NCI-H510A treated with DMSO at 0.1 percent for 48 hours (cell line): ENCODE data around the gene RNF39.

Experiments used
- DNase-seq: peaks from one replicate; lab custom pipeline; 2025; lab: John Stamatoyannopoulos, UW

The RNF39 gene

DNA sequence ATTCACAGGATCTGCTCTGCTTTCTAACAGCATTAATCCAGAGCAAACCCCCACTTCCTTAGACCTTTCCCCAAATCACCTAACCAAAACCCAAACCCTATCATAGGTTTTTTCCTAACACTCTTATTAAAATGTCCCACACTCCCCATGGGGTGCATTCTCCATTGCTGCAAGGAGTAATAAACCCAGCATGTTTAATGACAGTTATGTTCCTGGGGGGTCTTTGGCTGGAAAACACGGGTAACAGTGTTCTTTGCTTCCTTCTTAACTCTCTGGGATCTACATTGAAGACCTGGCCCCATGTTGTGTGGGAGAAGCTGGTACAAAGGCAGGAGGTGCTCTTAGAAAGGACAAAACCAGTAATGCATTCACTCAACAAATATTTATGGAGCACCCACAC lies 21.3 kb upstream of the RNF39 start:
- no peak for DNase-seq

DNA sequence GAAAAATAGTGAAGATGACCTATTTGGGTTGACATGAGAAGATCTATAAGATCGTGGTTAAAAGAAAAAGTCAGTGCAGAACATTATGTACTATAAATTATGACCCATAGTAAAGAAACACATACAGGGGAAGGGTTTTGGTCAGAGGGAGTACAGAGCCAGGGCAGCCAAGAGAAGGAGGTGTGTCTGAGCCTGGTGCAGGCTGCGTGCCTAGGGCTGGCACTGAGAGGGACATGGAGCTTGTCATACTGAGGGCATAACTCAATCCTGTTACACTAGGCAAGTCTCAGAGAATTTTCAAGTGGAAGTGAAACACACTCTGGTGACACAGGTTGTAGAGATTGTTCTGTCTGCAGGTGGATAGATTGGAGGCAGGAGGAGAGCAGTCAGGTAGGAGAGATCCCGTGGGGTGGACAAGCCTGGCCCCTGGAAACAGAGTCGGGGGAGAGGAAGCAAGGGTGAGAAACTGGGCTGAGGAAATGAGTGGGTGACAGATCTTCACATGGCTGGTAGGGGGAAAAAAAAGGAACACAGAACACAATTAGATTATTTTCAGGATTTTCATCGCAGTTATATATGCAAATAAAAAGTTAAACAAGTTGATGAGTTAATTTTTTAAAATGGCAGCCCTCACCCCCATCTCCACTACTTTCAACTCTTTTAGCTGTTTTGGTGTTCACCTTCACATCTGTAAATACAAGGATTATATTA lies 18.5 kb upstream of the RNF39 start:
- no peak for DNase-seq

DNA sequence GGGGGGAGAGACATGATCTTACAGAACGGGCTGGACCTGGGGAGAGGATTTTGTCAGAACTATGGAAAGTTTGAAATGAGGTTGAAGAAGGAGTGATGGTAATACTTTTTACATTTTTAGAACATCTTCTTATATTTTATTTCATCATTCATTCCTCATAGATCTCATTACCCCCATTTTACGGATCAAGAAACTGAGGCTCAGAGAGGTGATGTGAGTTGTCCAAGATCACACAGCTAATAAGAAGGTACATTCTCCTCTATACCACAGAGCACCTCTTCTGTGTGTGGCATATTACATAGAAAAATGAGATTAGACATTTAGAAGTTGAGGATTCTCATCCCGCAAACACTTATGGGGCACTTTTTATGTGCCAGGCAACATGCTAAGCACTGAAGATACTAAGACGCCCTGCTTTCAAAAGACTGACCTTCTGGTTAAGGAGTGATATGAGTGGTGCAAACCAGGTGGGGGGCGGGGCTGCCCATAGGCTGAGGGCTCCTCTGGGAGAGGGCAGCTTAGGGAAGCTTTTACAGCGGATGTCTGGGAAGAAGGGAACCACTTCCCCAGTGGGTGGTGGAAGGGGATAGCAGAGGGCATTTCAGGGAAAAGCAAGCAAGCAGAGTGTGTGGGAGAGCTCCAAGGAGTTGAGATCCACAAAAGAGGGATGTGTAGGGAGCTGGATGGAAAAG lies 17.4 kb upstream of the RNF39 start:
- DNase-seq = no peak

DNA sequence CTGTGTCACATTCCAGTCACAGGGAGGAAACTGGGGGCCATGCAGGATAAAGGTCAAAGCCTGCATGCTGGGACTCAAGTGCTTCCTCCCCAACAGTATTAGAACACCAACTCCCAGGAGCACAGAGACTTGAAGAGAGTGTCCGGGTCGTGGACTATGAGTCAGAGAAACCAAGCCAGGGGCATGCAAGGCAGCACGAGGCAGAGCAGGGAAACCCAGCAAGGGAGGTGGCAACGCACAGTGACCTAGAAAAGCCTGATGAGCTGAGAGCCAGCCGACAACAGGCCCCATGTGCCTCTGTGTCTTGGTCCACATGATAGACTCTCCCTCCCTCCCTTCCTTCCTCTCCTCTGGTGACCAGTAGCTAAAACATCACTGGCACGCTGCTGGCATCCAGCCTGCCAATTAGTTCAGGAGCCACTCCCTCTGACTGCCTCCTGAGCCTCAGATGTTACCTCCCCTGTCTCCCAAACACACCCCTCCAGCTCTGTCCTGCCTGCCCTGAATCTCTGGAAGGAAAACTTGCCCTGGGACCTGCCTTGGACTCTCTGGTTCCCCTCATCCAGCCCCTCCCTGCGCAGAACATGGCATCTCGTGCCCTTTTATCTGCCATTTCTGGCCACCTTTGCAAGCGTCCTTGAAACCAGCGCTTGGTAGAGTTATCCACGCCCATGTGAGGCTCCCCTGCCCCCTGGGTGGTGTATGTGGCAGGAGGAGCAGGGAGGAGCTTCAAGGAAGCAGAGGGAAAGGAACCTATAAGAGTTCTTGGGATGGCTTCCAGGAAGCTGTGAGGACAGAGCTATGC lies 16.2 kb upstream of the RNF39 start:
- DNase-seq = no peak

DNA sequence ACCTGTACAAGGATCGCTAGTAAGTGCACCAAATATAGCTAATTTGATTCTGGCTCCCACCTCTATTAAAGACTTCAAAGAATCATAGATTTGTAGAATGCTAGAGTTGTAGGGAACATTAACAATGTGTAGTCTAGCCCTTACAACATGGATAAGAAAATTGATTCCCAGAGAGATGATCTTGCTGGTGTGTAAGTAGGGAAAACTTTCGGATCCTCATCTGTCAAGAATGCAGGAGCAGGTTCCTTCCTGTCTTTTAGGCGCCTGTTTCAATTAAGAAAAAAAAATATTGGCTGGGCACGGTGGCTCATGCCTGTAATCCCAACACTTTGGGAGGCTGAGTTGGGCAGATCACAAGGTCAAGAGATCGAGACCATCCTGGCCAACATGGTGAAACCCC lies 12.3 kb upstream of the RNF39 start:
- DNase-seq = no peak

DNA sequence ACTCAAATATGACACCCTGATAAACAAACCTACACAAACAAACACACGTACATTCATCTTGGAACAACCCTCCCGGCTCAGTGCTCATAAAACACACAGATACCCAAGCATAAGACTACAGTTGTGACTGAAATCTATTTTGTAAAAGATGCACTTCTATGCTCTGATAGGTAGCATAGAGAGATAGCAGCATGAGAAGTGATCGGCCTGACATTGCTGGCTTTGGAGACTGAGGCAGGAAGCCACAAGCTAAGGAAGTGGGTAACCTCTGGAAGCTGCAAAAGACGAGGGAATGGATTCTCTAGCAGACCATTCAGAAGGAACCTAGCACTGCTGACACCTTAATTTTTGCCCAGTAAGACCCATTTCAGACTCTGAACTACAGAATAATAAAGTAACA lies 1.6 kb upstream of the RNF39 start:
- DNase-seq = no peak

DNA sequence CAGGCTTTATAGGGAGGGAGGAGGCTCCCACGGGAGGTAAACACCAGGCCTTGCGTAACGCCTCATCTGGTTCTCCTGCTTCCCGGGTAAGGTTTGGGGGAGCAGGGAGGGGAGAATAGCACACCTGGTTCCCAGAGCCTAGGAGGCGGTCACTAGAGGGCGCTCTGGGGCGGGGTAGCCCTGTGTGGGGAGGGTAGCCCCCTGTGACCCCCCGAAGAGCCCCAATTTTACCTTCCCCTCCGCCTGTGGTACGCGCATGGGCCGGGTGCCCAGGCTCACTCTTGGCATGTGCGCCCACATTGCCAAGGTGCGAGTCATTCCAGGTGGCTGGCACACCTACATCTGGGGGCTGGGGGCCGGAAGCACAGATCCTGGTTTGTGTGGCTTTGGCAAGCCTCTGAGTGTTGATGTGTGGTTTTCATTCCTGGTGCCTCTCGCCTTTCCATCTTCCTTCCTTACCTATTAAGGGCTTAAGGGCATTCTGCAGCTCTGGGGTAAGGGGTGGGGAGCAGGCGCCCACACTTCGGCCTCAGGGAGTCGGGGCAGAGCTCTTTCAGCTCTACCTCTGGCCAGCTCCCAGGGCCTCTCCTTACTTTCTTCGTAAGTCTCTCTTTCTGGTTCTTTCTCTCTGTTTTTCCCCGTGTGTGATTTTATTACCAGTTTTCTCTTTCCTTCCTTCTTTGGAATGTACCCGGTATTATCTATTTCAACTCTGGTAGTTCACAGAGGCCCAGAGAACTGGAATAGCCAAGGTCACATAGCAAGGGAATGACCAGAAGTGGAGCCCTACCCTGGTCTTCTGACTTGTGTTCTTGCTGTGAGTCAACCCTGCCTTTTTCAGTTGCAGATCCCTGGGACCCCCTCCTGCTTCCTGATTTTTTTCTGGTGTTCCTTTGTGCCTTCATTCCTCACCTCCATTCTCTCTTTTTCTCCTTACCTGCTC lies 492 bp upstream of the RNF39 start:
- DNase-seq = no peak

DNA sequence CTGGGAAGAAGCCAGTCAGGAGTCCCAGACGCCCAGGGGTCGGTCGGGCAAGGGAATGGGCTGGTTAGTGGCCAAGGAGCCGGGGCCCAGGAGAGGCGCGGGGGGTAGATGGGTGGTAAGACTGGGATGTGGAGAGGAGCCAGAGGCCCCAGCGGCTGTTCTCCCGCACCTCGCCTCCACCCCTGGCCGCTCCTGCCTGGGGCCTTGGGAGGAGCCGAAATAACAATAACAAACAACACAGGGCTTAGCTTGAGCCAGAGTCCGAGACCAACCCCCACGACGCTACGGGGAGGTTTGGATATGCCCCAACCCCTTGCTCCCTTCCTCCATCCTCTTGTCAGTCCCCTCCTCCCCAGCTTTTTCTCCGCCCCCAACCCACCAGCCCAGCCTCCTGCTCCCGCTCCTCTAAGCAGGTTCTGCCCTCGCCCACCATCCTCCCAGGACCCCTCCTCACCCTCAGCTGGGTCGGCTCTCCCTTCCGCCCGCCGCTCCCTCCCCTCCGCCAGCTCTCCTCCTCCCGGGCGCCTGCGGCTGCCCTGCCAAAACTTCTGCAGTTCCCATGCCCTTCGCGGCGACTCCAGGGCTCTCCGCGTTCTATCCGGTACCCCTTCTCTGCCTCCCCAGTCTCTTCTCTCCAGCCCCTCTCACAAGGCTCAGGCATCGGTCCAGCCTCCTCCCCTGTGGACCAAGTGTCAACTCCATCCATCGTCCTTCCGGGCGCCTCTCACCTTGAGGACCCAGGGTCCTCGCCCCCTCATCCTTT lies 1.1 kb downstream of the RNF39 start:
- DNase-seq = no peak

DNA sequence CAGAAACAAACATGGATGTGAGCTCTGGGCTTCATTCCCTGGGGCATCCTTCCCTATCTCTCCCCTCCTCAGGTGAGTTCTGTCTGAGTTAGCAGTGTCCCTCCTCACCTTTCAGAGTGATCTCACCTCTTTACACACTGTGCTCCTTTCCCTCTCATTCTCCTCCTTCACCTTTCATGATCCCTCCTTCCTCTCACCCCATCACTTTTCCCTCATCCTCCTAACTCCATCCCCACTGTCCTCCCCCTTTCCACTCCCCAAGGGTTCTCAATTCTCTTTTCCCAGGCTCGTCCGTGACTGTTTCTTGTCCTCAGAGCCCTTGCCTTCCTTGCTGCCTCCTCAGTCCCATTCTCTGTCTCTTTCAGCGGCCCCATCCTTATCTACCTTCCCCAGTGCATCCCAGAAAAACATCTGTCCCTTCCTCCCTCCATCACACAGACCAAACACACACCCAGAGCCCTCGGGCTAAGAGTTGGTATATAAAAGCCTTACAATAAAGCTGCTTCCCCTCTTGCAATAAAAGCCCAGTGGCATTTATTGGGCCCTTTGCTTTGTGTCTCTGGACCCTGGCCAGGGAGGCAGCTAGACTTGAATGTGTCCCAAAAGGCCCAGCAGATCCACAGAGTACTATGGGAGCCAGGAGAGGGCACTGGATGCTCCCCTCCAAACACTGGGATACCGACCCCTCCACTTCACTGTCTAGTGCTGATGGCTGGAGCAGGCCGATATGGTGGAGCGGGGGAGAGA lies 1.9 kb downstream of the RNF39 start:
- no peak for DNase-seq

DNA sequence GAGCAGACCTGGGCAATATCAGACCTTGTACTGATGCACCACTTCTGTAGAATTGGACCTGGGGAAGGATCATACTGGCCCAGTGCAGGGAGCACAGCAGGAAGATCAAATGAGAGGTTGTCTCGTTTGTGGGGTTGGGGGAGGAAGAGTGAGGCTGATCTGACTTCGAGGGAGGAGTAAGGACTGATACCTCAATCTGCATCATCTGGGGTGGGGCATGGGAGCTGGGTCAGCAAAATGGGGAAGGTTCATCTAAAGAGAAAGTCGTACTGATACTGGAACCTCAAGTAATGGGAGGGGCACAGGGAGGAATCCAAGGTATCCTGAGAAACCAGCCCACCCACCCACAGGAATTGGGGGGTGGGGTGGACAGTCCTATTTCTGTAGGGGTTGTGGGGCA lies 3.7 kb downstream of the RNF39 start:
- DNase-seq = no peak

DNA sequence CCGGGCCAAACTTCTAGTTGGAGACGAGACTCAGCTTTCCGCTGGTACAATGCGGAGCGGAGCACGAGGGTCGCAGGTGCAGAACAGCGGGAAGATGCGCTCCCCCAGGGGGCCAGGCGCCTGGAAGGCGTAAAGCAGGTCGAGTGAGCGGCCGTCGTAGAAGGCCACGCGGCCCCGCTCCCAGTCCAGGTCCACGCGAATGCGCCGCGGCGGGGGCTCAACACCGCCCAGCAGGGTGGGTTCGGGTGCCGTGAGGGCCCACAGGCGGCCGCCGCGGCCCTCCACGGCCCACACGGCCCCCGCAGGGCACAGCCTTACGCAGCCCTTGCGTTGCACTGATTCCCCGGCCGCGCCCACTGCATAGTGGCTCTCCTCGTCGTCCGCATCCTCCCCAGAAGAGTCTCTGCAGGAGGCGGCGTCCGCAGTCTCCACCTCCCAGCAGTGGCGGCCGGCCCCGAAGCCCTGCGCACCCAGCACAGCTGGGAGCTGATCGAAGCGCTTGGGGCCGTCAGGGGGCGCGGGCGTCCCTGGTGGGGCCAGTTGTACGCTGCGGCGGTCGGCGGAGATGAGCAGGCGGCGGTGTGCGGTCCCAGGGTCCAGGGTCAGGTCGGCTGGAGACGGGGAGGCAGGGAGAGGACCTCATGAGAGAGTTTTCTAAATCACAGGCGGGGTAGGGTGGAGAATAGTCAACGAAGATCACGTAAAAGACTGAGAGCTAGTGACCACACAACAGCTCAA lies 4.3 kb downstream of the RNF39 start:
- DNase-seq = no peak

DNA sequence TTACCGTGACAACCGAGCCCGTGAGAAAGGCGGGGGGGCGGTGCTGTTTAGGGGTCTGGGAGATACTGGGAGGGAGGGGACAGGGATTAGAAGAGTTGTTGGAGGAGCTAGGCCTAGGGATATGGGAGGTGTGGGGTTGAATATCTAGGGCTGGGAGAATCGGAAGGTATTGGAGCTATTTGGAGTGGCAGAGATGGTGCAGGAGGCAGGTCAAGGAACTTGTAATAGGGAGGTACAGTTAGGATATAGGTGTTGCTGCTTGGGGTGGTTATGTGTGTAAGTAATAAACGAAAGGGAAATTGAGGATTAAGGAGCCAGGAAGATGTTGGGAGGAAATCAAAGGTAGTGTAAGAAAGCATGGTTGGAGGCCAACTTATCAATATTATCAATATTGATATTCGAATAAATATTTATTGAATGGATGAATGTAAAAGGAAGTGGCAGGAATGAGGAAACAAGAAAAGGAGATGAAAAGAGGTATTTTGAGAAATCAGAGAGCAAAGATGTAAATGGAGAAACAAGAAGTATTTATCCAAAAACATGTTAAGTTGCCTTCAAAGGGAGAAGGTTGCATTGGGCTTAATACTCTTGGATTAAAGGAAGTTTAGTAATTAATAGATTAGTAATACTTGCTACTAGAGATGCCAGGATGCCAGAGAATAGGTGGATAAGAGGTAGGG lies 8.0 kb downstream of the RNF39 start:
- DNase-seq = no peak

DNA sequence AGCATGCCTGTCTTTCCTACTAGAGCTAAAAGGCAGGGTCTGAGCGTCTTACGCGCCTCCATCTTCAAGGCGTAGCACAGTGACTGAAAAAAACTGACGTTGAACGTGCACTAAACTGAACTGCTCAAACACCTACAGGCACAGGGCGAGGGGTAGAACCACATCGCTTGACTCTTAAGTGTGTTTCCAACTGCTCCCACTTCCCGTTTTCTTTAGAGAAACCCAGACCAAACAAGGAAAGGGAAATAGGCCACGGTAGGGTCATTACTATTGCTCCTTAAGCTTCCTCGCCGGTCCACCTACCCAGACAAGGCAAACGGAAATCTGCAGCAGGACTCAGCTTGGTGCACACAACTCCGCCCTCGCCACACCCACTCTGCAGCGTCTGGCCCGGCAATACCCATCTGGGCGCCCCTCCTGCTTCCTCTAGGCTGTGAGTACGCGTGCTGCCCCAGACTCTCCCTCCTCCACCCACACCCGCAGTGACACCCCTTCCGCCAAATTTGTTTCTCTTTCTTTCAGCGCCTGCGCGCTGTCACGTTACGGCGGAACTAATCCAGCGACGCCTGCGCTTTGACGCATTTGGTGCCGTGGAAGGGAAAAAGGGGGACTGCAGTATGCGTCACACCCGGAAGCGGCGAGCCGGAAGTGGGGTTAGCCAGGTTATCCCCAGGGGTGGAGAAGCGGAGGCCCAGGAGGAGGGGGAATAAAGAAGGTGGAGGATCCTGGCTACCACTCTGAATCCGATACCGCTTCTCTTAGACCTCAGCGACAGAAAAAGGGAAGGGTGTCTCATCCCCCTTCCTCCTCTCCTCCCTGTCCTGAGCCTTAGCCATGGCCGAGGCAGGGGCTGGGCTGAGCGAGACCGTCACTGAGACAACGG lies 8.8 kb downstream of the RNF39 start, which contains the start of gene PPP1R11:
Gene PPP1R11, plus strand, starts transcription at position 622 of the 883 bp plus-strand sequence. Its CDS starts 213 bp downstream, at position 835.
- DNase-seq = peak; percentile 98

DNA sequence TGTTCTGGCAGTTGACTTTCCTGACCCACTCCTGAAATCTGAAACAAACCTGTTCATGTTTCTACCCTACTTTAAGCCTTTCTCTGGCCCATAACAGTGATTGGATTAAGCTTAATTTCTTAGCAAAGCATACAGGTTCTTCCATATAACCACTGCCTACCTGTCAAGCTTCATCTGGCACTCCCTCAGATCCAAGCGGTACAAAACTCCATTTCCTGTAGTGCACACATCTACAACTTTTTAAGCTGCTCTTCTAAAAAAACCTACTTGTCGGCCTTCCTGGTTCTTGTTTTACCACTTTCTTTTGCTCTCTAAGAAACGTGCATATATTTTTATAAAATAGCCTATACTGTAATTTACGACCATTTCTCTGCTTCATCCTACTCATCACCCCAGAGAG lies 9.5 kb downstream of the RNF39 start:
- peak; percentile 10 for DNase-seq

DNA sequence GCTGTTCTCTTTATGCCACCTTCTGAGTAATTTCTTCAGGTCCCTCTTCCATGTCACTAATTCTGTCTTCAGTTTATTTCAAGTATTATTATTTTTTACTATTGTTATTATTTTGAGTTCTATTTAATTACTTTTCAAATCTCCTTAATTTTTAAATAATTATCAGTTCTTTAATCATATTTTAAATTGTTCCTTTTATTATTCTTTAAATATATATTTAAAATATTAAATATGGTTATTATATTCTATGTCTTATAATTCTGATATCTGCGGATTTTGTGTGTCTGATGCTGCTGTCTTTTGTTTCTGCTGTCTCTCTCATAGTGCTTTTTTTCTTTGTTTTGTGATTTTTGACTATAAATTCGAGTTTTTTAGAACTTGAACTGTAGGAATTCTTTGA lies 12.3 kb downstream of the RNF39 start:
- no peak for DNase-seq

DNA sequence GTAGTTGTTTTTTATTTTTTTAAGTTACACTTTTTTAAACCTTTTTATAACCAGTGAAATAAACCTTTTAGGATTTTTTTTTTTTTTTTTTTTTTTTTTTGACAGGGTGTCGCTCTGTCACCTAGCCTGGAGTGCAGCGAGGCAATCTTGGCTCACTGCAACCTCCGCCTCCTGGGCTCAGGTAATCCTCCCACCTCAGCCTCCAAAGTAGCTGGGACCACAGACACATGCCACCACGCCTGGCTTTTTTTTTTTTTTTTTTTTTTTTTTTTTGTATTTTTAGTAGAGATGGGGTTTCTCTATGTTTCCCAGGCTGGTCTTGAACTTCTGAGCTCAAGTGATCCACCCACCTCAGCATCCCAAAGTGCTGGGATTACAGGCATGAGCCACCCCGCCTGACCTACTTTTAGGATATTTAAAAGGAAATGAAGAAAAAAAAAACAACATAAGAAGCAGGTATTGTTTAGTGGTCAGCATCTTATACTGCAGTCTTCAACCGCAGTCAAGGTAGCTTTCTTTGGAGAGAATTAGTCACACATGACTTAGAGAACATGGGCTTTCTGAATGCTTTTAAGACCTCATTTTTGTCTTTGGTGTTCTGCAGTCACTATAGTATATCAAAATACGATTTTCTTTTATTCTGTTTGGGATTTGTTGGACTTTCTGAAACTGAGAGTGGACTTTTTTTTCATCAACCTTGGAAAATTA lies 12.9 kb downstream of the RNF39 start:
- no peak for DNase-seq

DNA sequence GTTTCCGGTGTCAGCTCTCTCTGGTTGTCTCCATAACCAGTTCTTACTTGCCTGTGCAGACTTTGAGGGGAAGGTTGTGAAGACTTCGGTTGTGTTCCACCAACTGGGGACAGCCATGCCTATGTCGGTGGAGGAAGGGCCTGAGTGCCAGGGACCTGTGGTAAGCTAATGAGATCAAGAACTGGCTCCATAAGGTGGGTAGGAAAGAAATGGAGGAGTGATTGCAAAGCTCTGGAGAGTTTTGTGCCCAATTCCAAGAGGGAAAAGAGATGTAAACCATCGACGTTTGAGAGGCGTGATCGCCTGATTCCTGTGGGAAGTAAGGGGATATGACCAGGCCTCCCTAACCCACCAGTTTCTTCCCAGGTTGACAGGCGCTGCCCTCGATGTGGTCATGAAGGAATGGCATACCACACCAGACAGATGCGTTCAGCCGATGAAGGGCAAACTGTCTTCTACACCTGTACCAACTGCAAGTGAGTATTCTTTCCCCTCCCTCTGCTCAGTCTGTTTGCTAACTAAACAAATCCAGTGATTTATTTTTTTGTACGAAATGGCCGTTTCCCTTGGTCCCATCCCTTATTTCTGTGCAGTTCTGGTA lies 13.6 kb downstream of the RNF39 start:
- DNase-seq = no peak
